Measurements from ENCODE around the gene ZNG1F.
A peak's percentile ranks its signal among the peaks of the same experiment; 100 is the strongest.
"Not testable (repeated sequence)": the region's sequence is repeated elsewhere in the genome, so short reads cannot be mapped to it uniquely, and the experiment has no call there.

ZNG1F gene

DNA sequence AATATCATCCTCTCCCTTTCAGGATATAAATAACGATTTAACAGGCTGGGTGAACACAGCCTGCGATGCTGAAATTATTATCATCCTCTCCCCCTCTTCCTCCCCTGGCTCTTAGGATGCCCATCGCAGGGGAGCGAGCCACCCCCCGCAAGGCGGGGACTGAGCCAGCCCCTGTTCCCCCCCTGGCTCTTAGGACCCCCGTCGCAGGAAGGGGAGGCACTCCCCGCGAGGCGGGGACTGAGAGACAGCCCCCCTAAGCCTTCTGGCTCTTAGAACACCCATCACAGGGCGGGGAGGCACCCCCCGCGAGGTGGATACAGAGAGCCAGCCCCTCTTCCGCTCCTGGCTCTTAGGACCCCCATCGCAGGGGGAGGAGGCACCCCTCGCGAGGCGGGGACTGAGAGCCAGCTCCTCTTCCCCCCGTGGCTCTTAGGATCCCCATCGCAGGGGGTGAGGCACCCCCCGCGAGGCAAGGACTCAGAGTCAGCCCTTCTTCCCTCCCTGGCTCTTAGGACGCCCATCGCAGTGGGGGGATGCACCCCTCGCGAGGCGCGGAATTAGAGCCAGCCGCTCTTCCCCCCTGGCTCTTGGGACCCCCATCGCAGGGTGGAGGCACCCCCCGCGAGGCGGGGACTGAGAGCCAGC lies 82.5 kb downstream of the ZNG1F start:
- not testable (repeated sequence) for H3K4me3 Mint-ChIP-seq; H3K36me3 Mint-ChIP-seq (ENCODE audit: low read depth); H3K4me1 Mint-ChIP-seq; H3K27ac Mint-ChIP-seq; H3K27me3 Mint-ChIP-seq (ENCODE audit: low read depth); H3K9me3 Mint-ChIP-seq

DNA sequence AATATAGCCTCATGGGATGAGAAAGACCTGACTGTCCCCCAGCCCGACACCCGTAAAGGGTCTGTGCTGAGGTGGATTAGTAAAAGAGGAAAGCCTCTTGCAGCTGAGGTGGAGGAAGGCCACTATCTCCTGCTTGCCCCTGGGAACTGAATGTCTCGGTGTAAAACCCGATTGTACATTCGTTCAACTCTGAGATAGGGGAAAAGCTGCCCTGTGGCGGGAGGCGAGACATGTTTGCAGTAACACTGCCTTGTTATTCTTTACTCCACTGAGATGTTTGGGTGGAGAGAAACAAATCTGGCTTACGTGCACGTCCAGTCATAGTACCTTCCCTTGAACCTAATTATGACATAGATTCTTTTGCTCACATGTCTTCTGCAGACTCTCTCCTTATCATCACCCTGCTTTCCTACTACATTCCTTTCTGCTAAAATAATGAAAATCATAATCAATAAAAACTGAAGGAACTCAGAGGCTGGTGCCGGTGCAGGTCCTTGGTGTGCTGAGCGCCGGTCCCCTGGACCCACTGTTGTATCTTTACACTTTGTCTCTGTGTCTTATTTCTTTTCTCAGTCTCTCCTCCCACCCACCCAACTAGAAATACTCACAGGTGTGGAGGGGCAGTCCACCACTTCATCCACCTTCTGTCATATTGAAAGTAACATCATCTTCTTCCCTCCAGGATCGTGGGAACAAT lies 83.4 kb downstream of the ZNG1F start:
- not testable (repeated sequence) for H3K4me3 Mint-ChIP-seq; H3K27ac Mint-ChIP-seq; H3K4me1 Mint-ChIP-seq; H3K36me3 Mint-ChIP-seq (ENCODE audit: low read depth); H3K9me3 Mint-ChIP-seq
- peaks cover 15% of the 10 kb centered on the region for H3K27me3 Mint-ChIP-seq (ENCODE audit: low read depth)

- not testable (repeated sequence) for H3K36me3 Mint-ChIP-seq (ENCODE audit: low read depth); H3K4me1 Mint-ChIP-seq; H3K9me3 Mint-ChIP-seq; H3K27ac Mint-ChIP-seq; H3K4me3 Mint-ChIP-seq
- peaks cover 16% of the 10 kb centered on the region for H3K27me3 Mint-ChIP-seq (ENCODE audit: low read depth)
These were observed 84.6 kb downstream of the ZNG1F start for GRCh38 chr9:41104542-41104941.

DNA sequence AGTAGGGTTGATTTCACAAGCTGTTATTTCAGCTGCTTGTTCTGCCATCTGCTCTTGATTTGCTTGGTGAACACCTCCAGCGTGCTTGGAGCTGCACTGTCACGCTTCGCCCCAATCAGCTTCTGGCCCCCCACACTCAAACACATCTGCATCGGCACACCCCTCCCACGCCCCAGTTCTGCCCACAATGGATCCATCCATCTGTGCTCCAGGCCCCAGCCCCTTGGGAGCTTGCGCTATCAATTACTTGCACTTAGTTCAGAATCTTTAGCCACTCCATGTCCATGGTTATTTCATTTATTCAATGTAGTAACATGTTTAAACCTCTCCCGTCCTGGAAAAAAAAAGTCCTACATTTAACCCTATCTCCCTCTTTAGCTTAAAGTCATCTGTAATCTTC lies 88.6 kb downstream of the ZNG1F start:
- H3K4me3 Mint-ChIP-seq; H3K9me3 Mint-ChIP-seq; H3K27ac Mint-ChIP-seq; H3K36me3 Mint-ChIP-seq (ENCODE audit: low read depth); H3K4me1 Mint-ChIP-seq: not testable (repeated sequence)
- peaks cover 20% of the 10 kb centered on the region for H3K27me3 Mint-ChIP-seq (ENCODE audit: low read depth)

- not testable (repeated sequence) for H3K4me1 Mint-ChIP-seq; H3K36me3 Mint-ChIP-seq (ENCODE audit: low read depth); H3K9me3 Mint-ChIP-seq; H3K4me3 Mint-ChIP-seq; H3K27ac Mint-ChIP-seq
- H3K27me3 Mint-ChIP-seq (ENCODE audit: low read depth): peaks cover 19% of the 10 kb centered on the region
These were observed 90.4 kb downstream of the ZNG1F start for GRCh38 chr9:41098759-41099158.

- H3K9me3 Mint-ChIP-seq; H3K27me3 Mint-ChIP-seq (ENCODE audit: low read depth); H3K36me3 Mint-ChIP-seq (ENCODE audit: low read depth); H3K4me1 Mint-ChIP-seq; H3K4me3 Mint-ChIP-seq: not testable (repeated sequence)
- H3K27ac Mint-ChIP-seq: peak overlapping the region in 1 of 3 experiments; percentile 85
These were observed 94.1 kb downstream of the ZNG1F start for GRCh38 chr9:41095060-41095459.

GRCh38 chr9:41094010-41094773 lies 94.9 kb downstream of the ZNG1F start:
- H3K27ac Mint-ChIP-seq: peak overlapping the region in 1 of 3 experiments; percentile 78
- H3K27me3 Mint-ChIP-seq (ENCODE audit: low read depth); H3K4me3 Mint-ChIP-seq; H3K36me3 Mint-ChIP-seq (ENCODE audit: low read depth); H3K9me3 Mint-ChIP-seq; H3K4me1 Mint-ChIP-seq: not testable (repeated sequence)

DNA sequence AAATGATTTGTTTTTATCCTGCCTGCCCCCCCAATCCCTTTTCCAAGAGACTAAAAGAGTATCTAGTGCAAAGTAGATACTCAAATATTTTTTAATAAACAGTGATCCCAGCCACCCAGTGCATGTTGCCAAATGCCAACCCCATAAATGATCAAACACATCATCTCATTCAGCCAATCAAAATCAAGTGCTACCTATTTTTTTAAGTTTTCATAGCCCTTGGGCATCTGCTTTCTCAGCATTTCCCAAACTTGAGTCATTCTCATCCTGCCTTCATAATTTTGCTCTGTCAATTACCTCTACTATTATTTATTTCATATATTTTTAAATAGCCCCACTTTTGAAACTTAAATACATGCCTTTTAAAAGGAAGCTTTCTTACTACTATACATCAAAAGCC lies 98.2 kb downstream of the ZNG1F start:
- H3K4me3 Mint-ChIP-seq; H3K27ac Mint-ChIP-seq; H3K9me3 Mint-ChIP-seq; H3K36me3 Mint-ChIP-seq (ENCODE audit: low read depth): not testable (repeated sequence)
- Mint-ChIP-seq H3K4me1 (peaks cover 15% of the 10 kb centered on the region), H3K27me3 (ENCODE audit: low read depth) (peaks cover 17% of the 10 kb centered on the region)

DNA sequence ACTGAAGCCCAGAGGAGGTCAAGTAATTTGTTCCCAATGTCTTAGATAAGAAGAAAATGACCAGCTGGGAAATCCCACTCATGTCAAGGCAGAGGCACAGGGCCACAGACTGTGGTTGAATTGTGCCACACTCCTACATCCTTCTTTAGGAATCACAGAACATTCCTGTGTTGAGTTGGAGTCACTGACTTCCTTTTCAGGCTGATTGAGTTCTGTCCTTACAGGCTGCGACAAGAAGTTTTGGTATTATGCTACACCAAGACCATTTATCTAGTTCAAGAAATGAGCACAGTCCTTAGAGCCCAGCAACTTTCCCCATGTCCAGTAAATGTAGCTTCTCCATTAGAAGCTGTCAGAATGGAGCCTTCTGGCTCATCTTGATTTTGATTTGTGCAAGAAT lies 98.7 kb downstream of the ZNG1F start:
- Mint-ChIP-seq H3K27me3 (ENCODE audit: low read depth) (peaks cover 18% of the 10 kb centered on the region), H3K4me1 (peaks cover 15% of the 10 kb centered on the region)
- not testable (repeated sequence) for H3K9me3 Mint-ChIP-seq; H3K27ac Mint-ChIP-seq; H3K4me3 Mint-ChIP-seq; H3K36me3 Mint-ChIP-seq (ENCODE audit: low read depth)

- H3K9me3 Mint-ChIP-seq; H3K27ac Mint-ChIP-seq; H3K36me3 Mint-ChIP-seq (ENCODE audit: low read depth): not testable (repeated sequence)
- peak overlapping the region in 1 of 3 experiments; percentile 17 for H3K4me3 Mint-ChIP-seq
- H3K4me1 Mint-ChIP-seq: peaks cover 15% of the 10 kb centered on the region
- TF ChIP-seq, protein P1, sequence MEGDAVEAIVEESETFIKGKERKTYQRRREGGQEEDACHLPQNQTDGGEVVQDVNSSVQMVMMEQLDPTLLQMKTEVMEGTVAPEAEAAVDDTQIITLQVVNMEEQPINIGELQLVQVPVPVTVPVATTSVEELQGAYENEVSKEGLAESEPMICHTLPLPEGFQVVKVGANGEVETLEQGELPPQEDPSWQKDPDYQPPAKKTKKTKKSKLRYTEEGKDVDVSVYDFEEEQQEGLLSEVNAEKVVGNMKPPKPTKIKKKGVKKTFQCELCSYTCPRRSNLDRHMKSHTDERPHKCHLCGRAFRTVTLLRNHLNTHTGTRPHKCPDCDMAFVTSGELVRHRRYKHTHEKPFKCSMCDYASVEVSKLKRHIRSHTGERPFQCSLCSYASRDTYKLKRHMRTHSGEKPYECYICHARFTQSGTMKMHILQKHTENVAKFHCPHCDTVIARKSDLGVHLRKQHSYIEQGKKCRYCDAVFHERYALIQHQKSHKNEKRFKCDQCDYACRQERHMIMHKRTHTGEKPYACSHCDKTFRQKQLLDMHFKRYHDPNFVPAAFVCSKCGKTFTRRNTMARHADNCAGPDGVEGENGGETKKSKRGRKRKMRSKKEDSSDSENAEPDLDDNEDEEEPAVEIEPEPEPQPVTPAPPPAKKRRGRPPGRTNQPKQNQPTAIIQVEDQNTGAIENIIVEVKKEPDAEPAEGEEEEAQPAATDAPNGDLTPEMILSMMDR (IDR thresholded peaks at IDR 0.05; ENCODE audit: unreplicated experiment in 3 of 3): peak; percentile 33 to 54 (median 45)
- peaks cover 22% of the 10 kb centered on the region for H3K27me3 Mint-ChIP-seq (ENCODE audit: low read depth)
These were observed 100.6 kb downstream of the ZNG1F start for GRCh38 chr9:41088450-41089059.

GRCh38 chr9:41087929-41088328 lies 101.2 kb downstream of the ZNG1F start:
- Mint-ChIP-seq H3K27me3 (ENCODE audit: low read depth) (peaks cover 20% of the 10 kb centered on the region), H3K4me1 (peaks cover 15% of the 10 kb centered on the region)
- not testable (repeated sequence) for H3K4me3 Mint-ChIP-seq; H3K9me3 Mint-ChIP-seq; H3K27ac Mint-ChIP-seq; H3K36me3 Mint-ChIP-seq (ENCODE audit: low read depth)

DNA sequence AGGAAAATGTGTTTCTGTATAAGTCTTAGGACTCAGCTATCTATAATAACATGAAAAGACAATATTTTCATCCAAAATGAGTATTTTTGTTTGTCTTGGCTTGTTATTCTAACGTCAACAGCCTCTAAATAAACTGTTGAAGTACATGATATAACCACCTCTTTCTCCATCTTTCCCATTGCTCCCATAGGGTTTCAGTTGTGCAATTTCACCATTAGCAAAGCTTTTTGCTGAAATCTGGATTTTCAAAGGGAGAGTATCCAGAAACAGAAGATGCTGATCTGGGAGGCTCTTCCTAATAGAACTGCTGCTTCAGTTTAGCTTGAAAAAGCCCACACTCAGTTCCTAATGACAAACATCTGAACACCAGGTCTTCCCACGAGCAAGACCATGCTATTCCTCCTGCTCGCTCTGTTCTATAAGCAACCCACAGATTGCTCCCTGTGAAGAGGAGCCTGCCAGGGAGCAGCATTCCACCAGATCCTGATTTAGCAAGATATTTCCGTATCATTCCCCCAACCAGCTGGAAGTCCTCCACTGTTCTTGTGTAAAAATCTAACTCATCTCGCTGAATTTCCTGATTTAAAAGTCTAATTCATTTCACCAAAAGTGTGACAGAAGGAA lies 101.8 kb downstream of the ZNG1F start:
- Mint-ChIP-seq H3K4me1 (peaks cover 15% of the 10 kb centered on the region), H3K27me3 (ENCODE audit: low read depth) (peaks cover 26% of the 10 kb centered on the region)
- H3K9me3 Mint-ChIP-seq; H3K27ac Mint-ChIP-seq; H3K4me3 Mint-ChIP-seq; H3K36me3 Mint-ChIP-seq (ENCODE audit: low read depth): not testable (repeated sequence)

- Mint-ChIP-seq H3K27me3 (ENCODE audit: low read depth) (peaks cover 27% of the 10 kb centered on the region), H3K4me1 (peaks cover 15% of the 10 kb centered on the region)
- not testable (repeated sequence) for H3K36me3 Mint-ChIP-seq (ENCODE audit: low read depth); H3K9me3 Mint-ChIP-seq; H3K27ac Mint-ChIP-seq; H3K4me3 Mint-ChIP-seq
These were observed 102.4 kb downstream of the ZNG1F start for GRCh38 chr9:41086685-41087084.

Measured in nephron (organoid).